H9 (cell line): ENCODE data around the gene TNFRSF4. TPM values are rescaled to one million over a fixed set of nuclear protein-coding genes. Genes with fewer than 3 reads are reported as not detected.

Source experiments
- DNase-seq: peaks from one replicate; pipeline ENCODE4 v3.0.0-alpha.2; 2017
- H2AFZ ChIP-seq: one replicate; pipeline ENCODE4 v1.6.1; 2013; ENCODE audit warnings: mild to moderate bottlenecking, low read length, control low read depth, moderate library complexity
- H2AK5ac ChIP-seq: 2 replicates; pipeline ENCODE4 v1.6.1; 2013; ENCODE audit warnings: low read length, control low read depth, mixed read lengths; ENCODE audit not compliant: insufficient read length
- H2BK120ac ChIP-seq: one replicate; pipeline ENCODE4 v1.6.1; 2013; ENCODE audit warnings: low read depth, mild to moderate bottlenecking, low read length, control low read depth, inconsistent platforms; ENCODE audit not compliant: poor library complexity, severe bottlenecking
- H2BK12ac ChIP-seq: 2 replicates; pipeline ENCODE4 v1.6.1; 2013; ENCODE audit warnings: low read length, control low read depth, mixed read lengths, low read depth; ENCODE audit not compliant: insufficient read length
- H2BK15ac ChIP-seq: 2 replicates; pipeline ENCODE4 v1.6.1; 2013; ENCODE audit warnings: low read depth, low read length, control low read depth
- H2BK20ac ChIP-seq: one replicate; pipeline ENCODE4 v1.6.1; 2013; ENCODE audit warnings: low read depth, mild to moderate bottlenecking, low read length, control low read depth, inconsistent platforms; ENCODE audit not compliant: poor library complexity, severe bottlenecking
- H2BK5ac ChIP-seq: 2 replicates; pipeline ENCODE4 v1.6.1; 2013; ENCODE audit warnings: low read length, control low read depth, mixed read lengths; ENCODE audit not compliant: insufficient read length
- H3K14ac ChIP-seq: 2 replicates; pipeline ENCODE4 v1.6.1; 2013; ENCODE audit warnings: low read length, control low read depth; ENCODE audit not compliant: insufficient read depth
- H3K18ac ChIP-seq: 2 replicates; pipeline ENCODE4 v1.6.1; 2013; ENCODE audit warnings: low read depth, mild to moderate bottlenecking, mixed read lengths, low read length, control low read depth; ENCODE audit not compliant: insufficient read length
- H3K23ac ChIP-seq: 2 replicates; pipeline ENCODE4 v1.6.1; 2013; ENCODE audit warnings: low read length, control low read depth, mixed read lengths, low read depth; ENCODE audit not compliant: insufficient read length
- H3K23me2 ChIP-seq: 2 replicates; pipeline ENCODE4 v1.6.1; 2013; ENCODE audit warnings: low read depth, mild to moderate bottlenecking, mixed read lengths, low read length, control low read depth; ENCODE audit not compliant: insufficient read length, poor library complexity, severe bottlenecking
- H3K27ac ChIP-seq: 2 replicates; pipeline ENCODE4 v1.5.1; 2013; ENCODE audit warnings: low read length, control low read depth, mixed read lengths, low read depth; ENCODE audit not compliant: insufficient read length
- H3K27me3 ChIP-seq: 2 replicates; pipeline ENCODE4 v1.6.1; 2013; ENCODE audit warnings: low read length, control low read depth, inconsistent platforms; ENCODE audit not compliant: insufficient read depth
- H3K4ac ChIP-seq: 2 replicates; pipeline ENCODE4 v1.6.1; 2013; ENCODE audit warnings: low read depth, mild to moderate bottlenecking, control low read depth, inconsistent platforms, low read length, moderate library complexity
- H3K4me1 ChIP-seq: 2 replicates; pipeline ENCODE4 v1.6.1; 2013; ENCODE audit warnings: low read length, control low read depth, inconsistent platforms; ENCODE audit not compliant: insufficient read depth
- H3K4me2 ChIP-seq: 2 replicates; pipeline ENCODE4 v1.6.1; 2013; ENCODE audit warnings: low read length, control low read depth, mixed read lengths; ENCODE audit not compliant: insufficient read length, insufficient read depth
- H3K56ac ChIP-seq: 2 replicates; pipeline ENCODE4 v1.6.1; 2013; ENCODE audit warnings: low read depth, mild to moderate bottlenecking, mixed read lengths, low read length, control low read depth; ENCODE audit not compliant: insufficient read length
- H3K79me1 ChIP-seq: 2 replicates; pipeline ENCODE4 v1.6.1; 2013; ENCODE audit warnings: low read depth, mild to moderate bottlenecking, moderate library complexity, low read length, control low read depth, inconsistent platforms; ENCODE audit not compliant: insufficient read depth, poor library complexity, severe bottlenecking
- H3K79me2 ChIP-seq: 2 replicates; pipeline ENCODE4 v1.6.1; 2013; ENCODE audit warnings: low read length, control low read depth, inconsistent platforms; ENCODE audit not compliant: insufficient read depth
- H3K9ac ChIP-seq: 2 replicates; pipeline ENCODE4 v1.6.1; 2013; ENCODE audit warnings: low read length, control low read depth, mixed read lengths; ENCODE audit not compliant: insufficient read length; ENCODE audit errors: extremely low read depth
- H3K9me3 ChIP-seq: one replicate; pipeline ENCODE4 v1.6.1; 2013; ENCODE audit warnings: low read depth, low read length, inconsistent platforms; ENCODE audit not compliant: control insufficient read depth
- H3T11ph ChIP-seq: one replicate; pipeline ENCODE4 v1.6.1; 2013; ENCODE audit warnings: mild to moderate bottlenecking, low read length, control low read depth, inconsistent platforms
- H4K20me1 ChIP-seq: one replicate; pipeline ENCODE4 v1.6.1; 2013; ENCODE audit not compliant: control insufficient read depth, insufficient read length, insufficient read depth
- H4K5ac ChIP-seq: 2 replicates; pipeline ENCODE4 v1.6.1; 2013; ENCODE audit warnings: low read depth, mild to moderate bottlenecking, mixed read lengths, low read length, control low read depth; ENCODE audit not compliant: insufficient read length
- H4K8ac ChIP-seq: replicated peaks from 2 replicates; pipeline ENCODE4 v1.6.1; 2013; ENCODE audit warnings: low read length, control low read depth, mixed read lengths, low read depth; ENCODE audit not compliant: insufficient read length
- H4K91ac ChIP-seq: 2 replicates; pipeline ENCODE4 v1.6.1; 2013; ENCODE audit warnings: low read depth, mild to moderate bottlenecking, moderate library complexity, mixed read lengths, low read length, control low read depth; ENCODE audit not compliant: insufficient read length
- H3K27ac Mint-ChIP-seq, 3 experiments: 2 replicates in 2 of 3; 3 replicates in 1 of 3; pipeline ENCODE4 v1.8.0; 2020 to 2021; ENCODE audit warnings: mixed read lengths in 3 of 3, mild to moderate bottlenecking in 1 of 3, moderate library complexity in 1 of 3
- H3K27me3 Mint-ChIP-seq: 2 replicates; pipeline ENCODE4 v1.8.0; 2021; ENCODE audit warnings: low read depth, mild to moderate bottlenecking, moderate library complexity, mixed read lengths
- H3K36me3 Mint-ChIP-seq, 3 experiments: 2 replicates in 2 of 3; 3 replicates in 1 of 3; pipeline ENCODE4 v1.8.0; 2020 to 2021; ENCODE audit warnings: low read depth in 3 of 3, mixed read lengths in 3 of 3; ENCODE audit not compliant: insufficient read depth in 1 of 3
- H3K4me1 Mint-ChIP-seq, 2 experiments: 2 replicates each; pipeline ENCODE4 v1.8.0; 2020; ENCODE audit warnings: mixed read lengths in 2 of 2
- H3K4me3 Mint-ChIP-seq, 2 experiments: 2 replicates in 1 of 2; 3 replicates in 1 of 2; pipeline ENCODE4 v1.8.0; 2020 to 2021; ENCODE audit warnings: mild to moderate bottlenecking in 2 of 2, mixed read lengths in 2 of 2, moderate library complexity in 1 of 2
- H3K9me3 Mint-ChIP-seq, 2 experiments: 2 replicates in 1 of 2; 3 replicates in 1 of 2; pipeline ENCODE4 v1.8.0; 2020; ENCODE audit warnings: mild to moderate bottlenecking in 2 of 2, mixed read lengths in 2 of 2, moderate library complexity in 1 of 2
- WGBS: extraction: QIAGEN DNeasy Blood & Tissue Kit; methylation state at CpG from one replicate; pipeline ENCODE4 v1.1.7; 2013; ENCODE audit warnings: missing lambda C conversion rate, low lambda C conversion rate, mixed read lengths; ENCODE audit not compliant: insufficient read length; ENCODE audit errors: extremely low coverage; 5-methylcytosine and 5-hydroxymethylcytosine counted together
- microRNA-seq: library from miRNA; unstranded; fragments of <30 nt; microRNA quantifications from one replicate; pipeline ENCODE4, GENCODE V29; 2020; ENCODE audit warnings: borderline microRNAs expressed
- total RNA-seq: library from RNA; stranded (reverse); gene quantifications from 2 replicates; pipeline ENCODE4 v1.2.1, GENCODE V29; 2021
- TF ChIP-seq, protein P1 (sequence below): fragments of 200-600 bp; sonication (generic); conservative IDR thresholded peaks from 3 replicates; pipeline ENCODE4 v1.8.0; 2021; ENCODE audit warnings: antibody characterized with exemption, mild to moderate bottlenecking

Gene TNFRSF4
- total RNA-seq, 1 experiment from 2014 or later = 0.24 TPM

GRCh38 chr1:1161683-1162079, 52.3 kb downstream of the TNFRSF4 start:
- Histone ChIP-seq H4K91ac (no peak overlapping the region), H3K23me2 (peaks cover 8% of the 10 kb centered on the region), H2AK5ac (no peak overlapping the region), H4K8ac (no peak overlapping the region), H3K79me1 (no peaks in the 10 kb centered on the region), H3K27me3 (no peaks in the 10 kb centered on the region), H3K4me1 (no peaks in the 10 kb centered on the region), H2BK120ac (no peak overlapping the region), H4K20me1 (no peaks in the 10 kb centered on the region), H3K18ac (no peak overlapping the region), H3K4me2 (no peak overlapping the region), H3K4ac (no peak overlapping the region), H2BK12ac (no peak overlapping the region), H3T11ph (no peak overlapping the region), H2BK15ac (no peak overlapping the region), H3K9ac (no peak overlapping the region), H3K14ac (no peak overlapping the region; the same call in 1 of the 2 replicates), H3K9me3 (no peaks in the 10 kb centered on the region), H3K27ac (no peak overlapping the region), H4K5ac (no peak overlapping the region), H3K79me2 (no peaks in the 10 kb centered on the region), H2BK5ac (no peak overlapping the region), H3K56ac (no peak overlapping the region), H3K23ac (no peak overlapping the region), H2AFZ (no peak overlapping the region), H2BK20ac (no peak overlapping the region)
- Mint-ChIP-seq H3K27ac (no peak overlapping the region), H3K9me3 (no peaks in the 10 kb centered on the region), H3K4me1 (peaks cover 15 to 31% of the 10 kb centered on the region in 2 experiments), H3K27me3 (peaks cover 6% of the 10 kb centered on the region), H3K4me3 (no peak overlapping the region), H3K36me3 (peaks cover 0 to 3% (median 0%) of the 10 kb centered on the region in 3 experiments; a peak in 3 of 7 replicates)
- TF ChIP-seq, protein P1, sequence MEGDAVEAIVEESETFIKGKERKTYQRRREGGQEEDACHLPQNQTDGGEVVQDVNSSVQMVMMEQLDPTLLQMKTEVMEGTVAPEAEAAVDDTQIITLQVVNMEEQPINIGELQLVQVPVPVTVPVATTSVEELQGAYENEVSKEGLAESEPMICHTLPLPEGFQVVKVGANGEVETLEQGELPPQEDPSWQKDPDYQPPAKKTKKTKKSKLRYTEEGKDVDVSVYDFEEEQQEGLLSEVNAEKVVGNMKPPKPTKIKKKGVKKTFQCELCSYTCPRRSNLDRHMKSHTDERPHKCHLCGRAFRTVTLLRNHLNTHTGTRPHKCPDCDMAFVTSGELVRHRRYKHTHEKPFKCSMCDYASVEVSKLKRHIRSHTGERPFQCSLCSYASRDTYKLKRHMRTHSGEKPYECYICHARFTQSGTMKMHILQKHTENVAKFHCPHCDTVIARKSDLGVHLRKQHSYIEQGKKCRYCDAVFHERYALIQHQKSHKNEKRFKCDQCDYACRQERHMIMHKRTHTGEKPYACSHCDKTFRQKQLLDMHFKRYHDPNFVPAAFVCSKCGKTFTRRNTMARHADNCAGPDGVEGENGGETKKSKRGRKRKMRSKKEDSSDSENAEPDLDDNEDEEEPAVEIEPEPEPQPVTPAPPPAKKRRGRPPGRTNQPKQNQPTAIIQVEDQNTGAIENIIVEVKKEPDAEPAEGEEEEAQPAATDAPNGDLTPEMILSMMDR = no peak
- WGBS = no CpG with 5 or more reads among the region's 17 CpGs
- no peak for DNase-seq

Small RNA genes within 50 kb of the gene (microRNA-seq; reads per million reads assigned to microRNA genes)
- gene MIR200A (88.1 reads per million, percentile 71 among the genes with 10 or more reads in this experiment), gene MIR200B (1,003 reads per million, percentile 94 among the genes with 10 or more reads in this experiment), gene MIR429 (303 reads per million, percentile 85 among the genes with 10 or more reads in this experiment)

Other genes with a start within 250 kb of the TNFRSF4 start
- 2.0 and 3.0 TPM in 2 replicates for gene PLEKHN1, start 247.7 kb downstream of the TNFRSF4 start, total RNA-seq
- not detected in 2 replicates for gene PERM1, start 232.1 kb downstream of the TNFRSF4 start, total RNA-seq
- 3.7 and 4.0 TPM in 2 replicates for gene HES4, start 214.1 kb downstream of the TNFRSF4 start, total RNA-seq
- 39.7 and 40.8 TPM in 2 replicates for gene ISG15, start 200.7 kb downstream of the TNFRSF4 start, total RNA-seq
- 173 and 175 TPM in 2 replicates for gene AGRN, start 194.0 kb downstream of the TNFRSF4 start, total RNA-seq
- gene RNF223, start 139.8 kb downstream of the TNFRSF4 start, total RNA-seq = not detected in 2 replicates
- 10.1 and 12.3 TPM in 2 replicates for gene C1orf159, start 98.1 kb downstream of the TNFRSF4 start, total RNA-seq
- 0.68 and 0.79 TPM in 2 replicates for gene TTLL10, start 40.3 kb downstream of the TNFRSF4 start, total RNA-seq
- 1.9 and 2.0 TPM in 2 replicates for gene TNFRSF18, start 7.6 kb downstream of the TNFRSF4 start, total RNA-seq
- gene SDF4, start 17.8 kb upstream of the TNFRSF4 start, total RNA-seq = 82.0 and 84.7 TPM in 2 replicates
- 27.0 and 27.1 TPM in 2 replicates for gene B3GALT6, start 18.1 kb upstream of the TNFRSF4 start, total RNA-seq
- gene C1QTNF12, start 32.6 kb upstream of the TNFRSF4 start, total RNA-seq = 4.4 and 4.7 TPM in 2 replicates
- 83.4 and 84.0 TPM in 2 replicates for gene UBE2J2, start 59.7 kb upstream of the TNFRSF4 start, total RNA-seq
- gene SCNN1D, start 66.3 kb upstream of the TNFRSF4 start, total RNA-seq = 4.0 and 5.8 TPM in 2 replicates
- gene ACAP3, start 93.8 kb upstream of the TNFRSF4 start, total RNA-seq = 39.5 and 41.4 TPM in 2 replicates
- gene PUSL1, start 94.4 kb upstream of the TNFRSF4 start, total RNA-seq = 38.0 and 40.9 TPM in 2 replicates
- 138 and 139 TPM in 2 replicates for gene INTS11, start 110.5 kb upstream of the TNFRSF4 start, total RNA-seq
- 14.0 and 15.0 TPM in 2 replicates for gene CPTP, start 110.6 kb upstream of the TNFRSF4 start, total RNA-seq
- 0.28 and 0.35 TPM in 2 replicates for gene TAS1R3, start 117.1 kb upstream of the TNFRSF4 start, total RNA-seq
- gene DVL1, start 135.3 kb upstream of the TNFRSF4 start, total RNA-seq = 66.5 and 71.0 TPM in 2 replicates
- 8.1 and 9.6 TPM in 2 replicates for gene MXRA8, start 144.4 kb upstream of the TNFRSF4 start, total RNA-seq
- 196 and 209 TPM in 2 replicates for gene AURKAIP1, start 161.1 kb upstream of the TNFRSF4 start, total RNA-seq
- gene CCNL2, start 185.2 kb upstream of the TNFRSF4 start, total RNA-seq = 160 and 173 TPM in 2 replicates
- gene MRPL20, start 193.1 kb upstream of the TNFRSF4 start, total RNA-seq = 156 and 162 TPM in 2 replicates
- gene ANKRD65, start 207.1 kb upstream of the TNFRSF4 start, total RNA-seq = 3.1 and 3.2 TPM in 2 replicates
- 55.6 and 57.1 TPM in 2 replicates for gene VWA1, start 221.5 kb upstream of the TNFRSF4 start, total RNA-seq
- 7.5 and 7.7 TPM in 2 replicates for gene ATAD3C, start 235.5 kb upstream of the TNFRSF4 start, total RNA-seq